GM23338 (cell line): ENCODE results near the gene OXNAD1.

Experiments
- CREB1 ChIP-seq: fragments of 250-450 bp; sonication (Bioruptor Pico); IDR thresholded peaks from 2 replicates; pipeline ENCODE4 v1.5.0; 2020; ENCODE audit warnings: low read depth, mild to moderate bottlenecking, moderate library complexity
- EZH2 ChIP-seq: fragments of 200-600 bp; sonication (generic); IDR thresholded peaks from one replicate; pipeline ENCODE4 v1.8.0; 2017; ENCODE audit warnings: antibody characterized with exemption, mild to moderate bottlenecking, low read depth; ENCODE audit not compliant: unreplicated experiment
- EZH2phosphoT487 ChIP-seq: fragments of 200-600 bp; sonication (generic); IDR thresholded peaks from one replicate; pipeline ENCODE4 v1.8.1; 2018; ENCODE audit warnings: antibody characterized with exemption; ENCODE audit not compliant: unreplicated experiment
- REST ChIP-seq: IDR thresholded peaks from one replicate; pipeline ENCODE4 v1.6.1; 2018; ENCODE audit warnings: antibody characterized with exemption; ENCODE audit not compliant: unreplicated experiment
- TF ChIP-seq, protein P1 (sequence below), 2 experiments: fragments of 200-600 bp in 1 of 2; sonication (generic) in 1 of 2; conservative IDR thresholded peaks; 2 replicates each; pipeline versions ENCODE4 v1.5.1 to v1.6.1; 2016 to 2017; ENCODE audit warnings: antibody characterized with exemption in 2 of 2, low read depth in 2 of 2, mild to moderate bottlenecking in 2 of 2, moderate library complexity in 1 of 2

- TF ChIP-seq, protein P1, sequence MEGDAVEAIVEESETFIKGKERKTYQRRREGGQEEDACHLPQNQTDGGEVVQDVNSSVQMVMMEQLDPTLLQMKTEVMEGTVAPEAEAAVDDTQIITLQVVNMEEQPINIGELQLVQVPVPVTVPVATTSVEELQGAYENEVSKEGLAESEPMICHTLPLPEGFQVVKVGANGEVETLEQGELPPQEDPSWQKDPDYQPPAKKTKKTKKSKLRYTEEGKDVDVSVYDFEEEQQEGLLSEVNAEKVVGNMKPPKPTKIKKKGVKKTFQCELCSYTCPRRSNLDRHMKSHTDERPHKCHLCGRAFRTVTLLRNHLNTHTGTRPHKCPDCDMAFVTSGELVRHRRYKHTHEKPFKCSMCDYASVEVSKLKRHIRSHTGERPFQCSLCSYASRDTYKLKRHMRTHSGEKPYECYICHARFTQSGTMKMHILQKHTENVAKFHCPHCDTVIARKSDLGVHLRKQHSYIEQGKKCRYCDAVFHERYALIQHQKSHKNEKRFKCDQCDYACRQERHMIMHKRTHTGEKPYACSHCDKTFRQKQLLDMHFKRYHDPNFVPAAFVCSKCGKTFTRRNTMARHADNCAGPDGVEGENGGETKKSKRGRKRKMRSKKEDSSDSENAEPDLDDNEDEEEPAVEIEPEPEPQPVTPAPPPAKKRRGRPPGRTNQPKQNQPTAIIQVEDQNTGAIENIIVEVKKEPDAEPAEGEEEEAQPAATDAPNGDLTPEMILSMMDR (conservative IDR thresholded peaks at IDR 0.05; ENCODE audit: low read depth in 2 of 2) = no peak
- TF ChIP-seq EZH2 (no peak), REST (no peak), EZH2phosphoT487 (no peak), CREB1 (CRISPR knock-in tag) (no peak)
Measured at GRCh38 chr3:16266714-16267113, 1.7 kb downstream of the OXNAD1 start.
